Measurements from ENCODE around the gene COG6.

DNA sequence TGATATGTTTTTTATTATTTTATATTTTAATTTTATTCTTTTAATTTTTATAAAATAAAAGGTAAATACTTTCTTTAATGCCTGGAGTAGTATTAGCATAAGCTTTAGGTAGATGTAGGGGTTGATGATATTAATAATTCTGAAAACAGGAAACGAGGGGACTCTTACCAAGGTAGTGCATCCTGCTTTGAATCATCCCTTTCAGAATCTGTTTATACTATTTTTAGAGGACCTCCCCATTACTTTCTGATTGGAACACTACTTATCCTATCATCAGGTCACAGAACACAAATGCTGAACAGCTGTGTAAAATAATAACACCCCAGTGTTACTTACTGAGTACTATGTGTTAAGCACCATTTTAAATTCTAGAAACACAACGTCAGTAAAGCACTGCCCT, 27.3 kb downstream of the COG6 start:
- TF ChIP-seq, protein P1, sequence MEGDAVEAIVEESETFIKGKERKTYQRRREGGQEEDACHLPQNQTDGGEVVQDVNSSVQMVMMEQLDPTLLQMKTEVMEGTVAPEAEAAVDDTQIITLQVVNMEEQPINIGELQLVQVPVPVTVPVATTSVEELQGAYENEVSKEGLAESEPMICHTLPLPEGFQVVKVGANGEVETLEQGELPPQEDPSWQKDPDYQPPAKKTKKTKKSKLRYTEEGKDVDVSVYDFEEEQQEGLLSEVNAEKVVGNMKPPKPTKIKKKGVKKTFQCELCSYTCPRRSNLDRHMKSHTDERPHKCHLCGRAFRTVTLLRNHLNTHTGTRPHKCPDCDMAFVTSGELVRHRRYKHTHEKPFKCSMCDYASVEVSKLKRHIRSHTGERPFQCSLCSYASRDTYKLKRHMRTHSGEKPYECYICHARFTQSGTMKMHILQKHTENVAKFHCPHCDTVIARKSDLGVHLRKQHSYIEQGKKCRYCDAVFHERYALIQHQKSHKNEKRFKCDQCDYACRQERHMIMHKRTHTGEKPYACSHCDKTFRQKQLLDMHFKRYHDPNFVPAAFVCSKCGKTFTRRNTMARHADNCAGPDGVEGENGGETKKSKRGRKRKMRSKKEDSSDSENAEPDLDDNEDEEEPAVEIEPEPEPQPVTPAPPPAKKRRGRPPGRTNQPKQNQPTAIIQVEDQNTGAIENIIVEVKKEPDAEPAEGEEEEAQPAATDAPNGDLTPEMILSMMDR (conservative IDR thresholded peaks at IDR 0.05 in 1 of 2, IDR thresholded peaks at IDR 0.05 in 1 of 2; ENCODE audit: extremely low read depth in 1 of 2, insufficient read depth in 1 of 2, low read depth in 1 of 2, low read length in 2 of 2): no peak
- TF ChIP-seq EZH2 (IDR thresholded peaks at IDR 0.05; ENCODE audit: borderline replicate concordance, low read length): no peak

Data from mammary epithelial cell (primary cell).